Measurements from ENCODE around the gene FEZF1.

DNA sequence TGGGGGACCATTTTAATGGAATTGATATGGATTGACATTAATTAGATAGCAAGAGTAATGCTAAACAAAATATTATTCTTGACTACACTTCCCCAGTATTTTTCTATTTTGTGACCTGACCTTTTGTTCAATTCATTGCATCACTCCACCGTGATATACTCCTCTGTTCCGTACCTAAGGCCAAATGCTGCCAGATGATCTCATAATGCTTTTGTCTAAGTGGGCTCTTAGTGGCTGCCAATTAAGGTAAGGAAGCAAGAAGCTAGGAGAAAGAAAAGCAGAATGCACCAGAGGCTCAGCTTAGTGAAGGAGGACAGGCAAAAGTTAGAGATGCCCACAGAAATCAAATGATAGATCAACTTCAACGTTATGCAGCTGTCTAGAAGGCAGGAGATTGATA, 36.4 kb downstream of the FEZF1 start:
- TF ChIP-seq, protein P1, sequence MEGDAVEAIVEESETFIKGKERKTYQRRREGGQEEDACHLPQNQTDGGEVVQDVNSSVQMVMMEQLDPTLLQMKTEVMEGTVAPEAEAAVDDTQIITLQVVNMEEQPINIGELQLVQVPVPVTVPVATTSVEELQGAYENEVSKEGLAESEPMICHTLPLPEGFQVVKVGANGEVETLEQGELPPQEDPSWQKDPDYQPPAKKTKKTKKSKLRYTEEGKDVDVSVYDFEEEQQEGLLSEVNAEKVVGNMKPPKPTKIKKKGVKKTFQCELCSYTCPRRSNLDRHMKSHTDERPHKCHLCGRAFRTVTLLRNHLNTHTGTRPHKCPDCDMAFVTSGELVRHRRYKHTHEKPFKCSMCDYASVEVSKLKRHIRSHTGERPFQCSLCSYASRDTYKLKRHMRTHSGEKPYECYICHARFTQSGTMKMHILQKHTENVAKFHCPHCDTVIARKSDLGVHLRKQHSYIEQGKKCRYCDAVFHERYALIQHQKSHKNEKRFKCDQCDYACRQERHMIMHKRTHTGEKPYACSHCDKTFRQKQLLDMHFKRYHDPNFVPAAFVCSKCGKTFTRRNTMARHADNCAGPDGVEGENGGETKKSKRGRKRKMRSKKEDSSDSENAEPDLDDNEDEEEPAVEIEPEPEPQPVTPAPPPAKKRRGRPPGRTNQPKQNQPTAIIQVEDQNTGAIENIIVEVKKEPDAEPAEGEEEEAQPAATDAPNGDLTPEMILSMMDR (IDR thresholded peaks at IDR 0.05; ENCODE audit: insufficient read depth, low read length, poor library complexity, severe bottlenecking): no peak
- TF ChIP-seq EZH2phosphoT487 (conservative IDR thresholded peaks at IDR 0.05; ENCODE audit: low read length): no peak
